SK-N-SH (cell line): ENCODE measurements around the gene TANGO6. TPM values are rescaled to one million over a fixed set of nuclear protein-coding genes. Genes with fewer than 3 reads are reported as not detected.
A peak's percentile ranks its signal among the peaks of the same experiment; 100 is the strongest.

Experiments
- CTCF ChIA-PET: fragments of 300-600, 350-600 bp; formaldehyde crosslinking; extraction: SDS; loops from one replicate; lab custom pipeline; 2021; lab: Yijun Ruan, JAX
- POLR2A ChIA-PET: fragments of 350-600 bp; sonication (Branson Sonifier 250); formaldehyde crosslinking; extraction: SDS; loops from one replicate; lab custom pipeline; 2020; ENCODE audit warnings: antibody characterized with exemption, inconsistent platforms; lab: Yijun Ruan, JAX
- DNase-seq: peaks from one replicate; pipeline ENCODE4 v3.0.0; 2012
- H2AFZ ChIP-seq: fragments of 200-600 bp; sonication (generic); 2 replicates; pipeline ENCODE4 v1.8.1; 2016; ENCODE audit warnings: antibody characterized with exemption, mild to moderate bottlenecking, low read depth
- H3F3A ChIP-seq: fragments of 200-600 bp; sonication (generic); replicated peaks from 2 replicates; pipeline ENCODE3; 2016; ENCODE audit warnings: antibody characterized with exemption, mild to moderate bottlenecking; ENCODE audit not compliant: insufficient read depth
- H3K27ac ChIP-seq, 2 experiments: fragments of 200-500 bp in 1 of 2; fragments of 200-600 bp in 1 of 2; sonication (Bioruptor generic) in 1 of 2; sonication (generic), shearing (Covaris generic) in 1 of 2; 2 replicates each; pipeline versions ENCODE4 v1.5.1 to v1.6.1; 2014 to 2016; ENCODE audit warnings: low read depth in 2 of 2, inconsistent platforms in 1 of 2, low read length in 1 of 2, mild to moderate bottlenecking in 1 of 2, mixed read lengths in 1 of 2
- H3K27me3 ChIP-seq: fragments of 200-600 bp; sonication (generic), shearing (Covaris generic); 2 replicates; pipeline ENCODE4 v1.6.1; 2016; ENCODE audit warnings: mixed run types; ENCODE audit not compliant: insufficient read depth
- H3K36me3 ChIP-seq, 2 experiments: fragments of 200-500 bp in 1 of 2; fragments of 200-600 bp in 1 of 2; sonication (Bioruptor generic) in 1 of 2; sonication (generic) in 1 of 2; replicated peaks in 1 of 2; 2 replicates each; pipeline versions ENCODE3 to v1.5.1; 2014 to 2016; ENCODE audit warnings: low read length in 1 of 2, mild to moderate bottlenecking in 1 of 2; ENCODE audit not compliant: insufficient read depth in 2 of 2, control insufficient read depth in 1 of 2
- H3K4me1 ChIP-seq, 2 experiments: fragments of 200-500 bp in 1 of 2; fragments of 200-600 bp in 1 of 2; sonication (Bioruptor generic) in 1 of 2; sonication (generic), shearing (Covaris generic) in 1 of 2; 2 replicates each; pipeline versions ENCODE4 v1.5.1 to v1.6.1; 2014 to 2016; ENCODE audit warnings: low read depth in 1 of 2, low read length in 1 of 2, mixed run types in 1 of 2; ENCODE audit not compliant: insufficient read depth in 2 of 2, control insufficient read depth in 1 of 2
- H3K4me2 ChIP-seq: fragments of 200-600 bp; sonication (generic), shearing (Covaris generic); 2 replicates; pipeline ENCODE4 v1.6.1; 2017; ENCODE audit warnings: mixed run types
- H3K4me3 ChIP-seq, 2 experiments: fragments of 200-500 bp in 1 of 2; fragments of 200-600 bp in 1 of 2; sonication (Bioruptor generic) in 1 of 2; sonication (generic), shearing (Covaris generic) in 1 of 2; 2 replicates each; pipeline versions ENCODE4 v1.5.1 to v1.8.1; 2014 to 2016; ENCODE audit warnings: low read depth in 2 of 2, inconsistent platforms in 1 of 2, low read length in 1 of 2, mild to moderate bottlenecking in 1 of 2, mixed read lengths in 1 of 2, moderate library complexity in 1 of 2
- H3K79me2 ChIP-seq: fragments of 200-600 bp; sonication (generic); 2 replicates; pipeline ENCODE4 v1.8.1; 2017; ENCODE audit warnings: mild to moderate bottlenecking; ENCODE audit not compliant: insufficient read depth
- H3K9ac ChIP-seq: fragments of 200-600 bp; sonication (generic); 2 replicates; pipeline ENCODE4 v1.6.1; 2017; ENCODE audit warnings: mixed run types
- H3K9me2 ChIP-seq: fragments of 200-600 bp; sonication (generic); 2 replicates; pipeline ENCODE4 v1.6.1; 2017; ENCODE audit warnings: mixed run types
- H3K9me3 ChIP-seq: fragments of 200-600 bp; sonication (generic); 2 replicates; pipeline ENCODE4 v1.6.1; 2017; ENCODE audit warnings: mixed run types, mild to moderate bottlenecking, moderate library complexity
- H4K20me1 ChIP-seq: fragments of 200-600 bp; sonication (generic); 2 replicates; pipeline ENCODE4 v1.6.1; 2017; ENCODE audit warnings: mild to moderate bottlenecking, mixed run types; ENCODE audit not compliant: insufficient read depth
- JUND ChIP-seq: IDR thresholded peaks from 2 replicates; pipeline ENCODE4 v1.4.0; 2012
- NFIC ChIP-seq: IDR thresholded peaks from 2 replicates; pipeline ENCODE4 v1.4.0; 2012; ENCODE audit warnings: borderline replicate concordance
- RAD21 ChIP-seq: IDR thresholded peaks from 2 replicates; pipeline ENCODE4 v1.6.1; 2012; ENCODE audit warnings: mild to moderate bottlenecking, low read length
- RCOR1 ChIP-seq: fragments of 150-350 bp; IDR thresholded peaks from 2 replicates; pipeline ENCODE4 v1.6.1; 2017; ENCODE audit warnings: antibody characterized with exemption, low read length
- RXRA ChIP-seq: IDR thresholded peaks from 2 replicates; pipeline ENCODE4 v1.4.0; 2012; ENCODE audit warnings: low read depth, mild to moderate bottlenecking, borderline replicate concordance
- TEAD4 ChIP-seq: IDR thresholded peaks from 2 replicates; pipeline ENCODE4 v1.4.0; 2012; ENCODE audit warnings: mild to moderate bottlenecking, borderline replicate concordance; ENCODE audit not compliant: insufficient read depth
- WGBS: methylation state at CpG from one replicate; pipeline ENCODE4 v1.1.6; 2017; ENCODE audit warnings: low lambda C conversion rate; 5-methylcytosine and 5-hydroxymethylcytosine counted together
- polyA plus RNA-seq, 3 experiments: library from polyadenylated mRNA; depleted of rRNA; stranded (reverse); fragments of >200 nt; gene quantifications; 2 replicates each; pipeline ENCODE4 v1.2.3, GENCODE V29; 2012
- TF ChIP-seq, protein P1 (sequence below): fragments of 150-350 bp; IDR thresholded peaks from 2 replicates; pipeline ENCODE4 v1.6.1; 2017; ENCODE audit warnings: antibody characterized with exemption, low read length, low read depth, borderline replicate concordance
- TF ChIP-seq, protein P2 (sequence below): fragments of 200-600 bp; sonication (generic); IDR thresholded peaks from 2 replicates; pipeline ENCODE4 v1.6.1; 2017; ENCODE audit warnings: antibody characterized with exemption, mild to moderate bottlenecking, moderate library complexity
- TF ChIP-seq, protein P3 (sequence below): IDR thresholded peaks from 2 replicates; pipeline ENCODE4 v1.4.0; 2012; ENCODE audit warnings: low read depth, borderline replicate concordance
- TF ChIP-seq, protein P4 (sequence below): IDR thresholded peaks from 2 replicates; pipeline ENCODE4 v1.4.0; 2012; ENCODE audit warnings: low read depth, borderline replicate concordance

The TANGO6 gene
- polyA plus RNA-seq, 1 of the 3 experiments (the other 2 are of a cell fraction), result 5.5 TPM

DNA sequence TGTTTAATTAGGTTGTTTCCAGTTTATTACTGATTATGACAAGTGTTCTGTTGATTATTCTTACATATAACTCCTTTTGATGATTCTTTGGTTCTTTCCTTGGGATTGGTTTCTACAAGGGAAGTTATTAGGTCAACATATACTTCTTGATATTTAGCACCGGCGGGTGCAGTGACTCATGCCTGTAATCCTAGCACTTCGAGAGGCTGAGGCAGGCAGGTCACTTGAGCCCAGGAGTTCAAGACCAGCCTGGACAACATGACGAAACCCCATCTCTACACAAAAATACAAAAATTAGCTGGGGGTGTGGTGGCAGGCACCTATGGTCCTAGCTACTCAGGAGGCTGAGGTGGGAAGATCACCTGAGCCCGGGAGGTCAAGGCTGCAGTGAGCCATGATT lies 141.9 kb downstream of the TANGO6 start (continued):
- TF ChIP-seq, protein P1, sequence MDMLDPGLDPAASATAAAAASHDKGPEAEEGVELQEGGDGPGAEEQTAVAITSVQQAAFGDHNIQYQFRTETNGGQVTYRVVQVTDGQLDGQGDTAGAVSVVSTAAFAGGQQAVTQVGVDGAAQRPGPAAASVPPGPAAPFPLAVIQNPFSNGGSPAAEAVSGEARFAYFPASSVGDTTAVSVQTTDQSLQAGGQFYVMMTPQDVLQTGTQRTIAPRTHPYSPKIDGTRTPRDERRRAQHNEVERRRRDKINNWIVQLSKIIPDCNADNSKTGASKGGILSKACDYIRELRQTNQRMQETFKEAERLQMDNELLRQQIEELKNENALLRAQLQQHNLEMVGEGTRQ, result no peak

DNA sequence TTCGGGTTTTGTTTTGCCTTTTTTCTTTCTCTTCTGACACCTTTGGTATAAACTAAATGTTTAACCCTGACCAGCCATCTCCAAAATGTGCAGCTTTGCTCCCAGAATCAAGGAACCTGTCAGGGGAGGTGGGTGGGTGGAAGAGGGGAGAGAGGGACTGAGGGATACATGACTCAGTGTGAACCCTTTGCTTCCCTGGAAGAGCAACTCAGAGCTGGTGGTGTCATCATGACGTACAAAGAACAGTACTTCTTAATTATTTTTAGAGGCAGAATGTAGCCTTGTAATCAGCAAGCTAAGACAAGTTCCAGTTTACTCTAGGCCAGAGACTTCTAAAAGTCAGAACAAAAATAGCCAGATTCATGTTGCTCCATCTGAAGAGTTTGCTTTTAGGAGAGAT lies 142.5 kb downstream of the TANGO6 start:
- no peak for TF ChIP-seq JUND
- TF ChIP-seq, protein P2, sequence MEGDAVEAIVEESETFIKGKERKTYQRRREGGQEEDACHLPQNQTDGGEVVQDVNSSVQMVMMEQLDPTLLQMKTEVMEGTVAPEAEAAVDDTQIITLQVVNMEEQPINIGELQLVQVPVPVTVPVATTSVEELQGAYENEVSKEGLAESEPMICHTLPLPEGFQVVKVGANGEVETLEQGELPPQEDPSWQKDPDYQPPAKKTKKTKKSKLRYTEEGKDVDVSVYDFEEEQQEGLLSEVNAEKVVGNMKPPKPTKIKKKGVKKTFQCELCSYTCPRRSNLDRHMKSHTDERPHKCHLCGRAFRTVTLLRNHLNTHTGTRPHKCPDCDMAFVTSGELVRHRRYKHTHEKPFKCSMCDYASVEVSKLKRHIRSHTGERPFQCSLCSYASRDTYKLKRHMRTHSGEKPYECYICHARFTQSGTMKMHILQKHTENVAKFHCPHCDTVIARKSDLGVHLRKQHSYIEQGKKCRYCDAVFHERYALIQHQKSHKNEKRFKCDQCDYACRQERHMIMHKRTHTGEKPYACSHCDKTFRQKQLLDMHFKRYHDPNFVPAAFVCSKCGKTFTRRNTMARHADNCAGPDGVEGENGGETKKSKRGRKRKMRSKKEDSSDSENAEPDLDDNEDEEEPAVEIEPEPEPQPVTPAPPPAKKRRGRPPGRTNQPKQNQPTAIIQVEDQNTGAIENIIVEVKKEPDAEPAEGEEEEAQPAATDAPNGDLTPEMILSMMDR, result no peak
- DNase-seq, result no peak
- 37% methylated on average over 2 of the region's 2 CpGs for WGBS
- H3K4me3 ChIP-seq, result no peak overlapping the region
- H4K20me1 ChIP-seq, result no peaks in the 10 kb centered on the region
- H3K27ac ChIP-seq, result peak overlapping the region in 1 of 2 experiments; percentile 8; a peak in 1 of 4 replicates
- ChIA-PET CTCF (interaction anchor here (0.9 to 1.5 kb wide), 5 partner anchors 13 to 139 kb away, joined by 3 to 5 read pairs (median 3); no protein-coding TSS in a partner anchor), POLR2A (no interaction called here)
- H3K79me2 ChIP-seq, result no peaks in the 10 kb centered on the region
- H3K27me3 ChIP-seq, result no peaks in the 10 kb centered on the region
- no peaks in the 10 kb centered on the region for H3K9me2 ChIP-seq
- H3K36me3 ChIP-seq, result no peaks in the 10 kb centered on the region
- H3K4me2 ChIP-seq, result no peak overlapping the region
- H3K9ac ChIP-seq, result no peak overlapping the region
- H3F3A ChIP-seq, result peaks cover 13% of the 10 kb centered on the region
- H3K4me1 ChIP-seq, result 0 out of 4 replicates have a peak, but pooled peaks cover 0 to 5% of the 10 kb centered on the region in 2 experiments
- no peak overlapping the region for H2AFZ ChIP-seq
- H3K9me3 ChIP-seq, result no peaks in the 10 kb centered on the region

DNA sequence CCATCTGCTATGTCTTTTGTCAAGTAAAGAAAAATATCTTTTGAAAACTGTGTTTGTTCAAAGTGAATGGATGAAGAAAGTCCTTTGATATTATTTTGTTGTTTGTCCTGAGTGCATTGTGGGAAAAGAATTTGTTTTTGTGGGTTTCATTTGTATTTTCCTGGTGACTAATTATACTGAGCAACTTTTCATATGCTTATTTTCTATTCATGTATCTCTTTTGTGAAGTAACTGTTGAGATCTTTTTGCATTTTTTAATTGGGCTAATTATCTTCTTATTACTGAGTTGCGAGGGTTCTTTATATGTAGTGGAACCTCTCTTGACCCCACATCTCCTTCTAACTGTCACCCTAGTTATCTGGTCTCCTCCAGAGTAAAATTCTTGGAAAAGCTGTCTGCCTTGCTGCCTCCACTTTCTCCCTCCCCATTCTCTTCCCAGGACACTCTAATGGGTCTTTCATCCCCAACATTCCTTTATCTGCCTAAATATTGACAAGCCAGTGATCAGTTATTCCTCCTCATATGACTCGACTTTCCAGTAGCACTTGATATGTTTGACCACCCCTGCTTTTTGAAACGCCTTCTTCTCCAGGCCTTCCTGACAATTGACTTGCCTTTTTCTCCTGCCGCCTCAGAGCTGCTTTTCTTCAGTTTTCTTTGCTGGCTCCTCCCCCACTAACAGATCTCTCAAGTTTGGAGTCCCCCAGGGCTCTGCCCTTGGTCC lies 144.6 kb downstream of the TANGO6 start:
- CTCF ChIA-PET, result no interaction called here
- POLR2A ChIA-PET, result no interaction called here
- 90% methylated on average over 4 of the region's 4 CpGs for WGBS
- TF ChIP-seq NFIC (no peak), TEAD4 (no peak), JUND (no peak), RCOR1 (no peak), RXRA (no peak), RAD21 (no peak)
- TF ChIP-seq, protein P3, sequence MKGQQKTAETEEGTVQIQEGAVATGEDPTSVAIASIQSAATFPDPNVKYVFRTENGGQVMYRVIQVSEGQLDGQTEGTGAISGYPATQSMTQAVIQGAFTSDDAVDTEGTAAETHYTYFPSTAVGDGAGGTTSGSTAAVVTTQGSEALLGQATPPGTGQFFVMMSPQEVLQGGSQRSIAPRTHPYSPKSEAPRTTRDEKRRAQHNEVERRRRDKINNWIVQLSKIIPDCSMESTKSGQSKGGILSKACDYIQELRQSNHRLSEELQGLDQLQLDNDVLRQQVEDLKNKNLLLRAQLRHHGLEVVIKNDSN, result no peak
- TF ChIP-seq, protein P4, sequence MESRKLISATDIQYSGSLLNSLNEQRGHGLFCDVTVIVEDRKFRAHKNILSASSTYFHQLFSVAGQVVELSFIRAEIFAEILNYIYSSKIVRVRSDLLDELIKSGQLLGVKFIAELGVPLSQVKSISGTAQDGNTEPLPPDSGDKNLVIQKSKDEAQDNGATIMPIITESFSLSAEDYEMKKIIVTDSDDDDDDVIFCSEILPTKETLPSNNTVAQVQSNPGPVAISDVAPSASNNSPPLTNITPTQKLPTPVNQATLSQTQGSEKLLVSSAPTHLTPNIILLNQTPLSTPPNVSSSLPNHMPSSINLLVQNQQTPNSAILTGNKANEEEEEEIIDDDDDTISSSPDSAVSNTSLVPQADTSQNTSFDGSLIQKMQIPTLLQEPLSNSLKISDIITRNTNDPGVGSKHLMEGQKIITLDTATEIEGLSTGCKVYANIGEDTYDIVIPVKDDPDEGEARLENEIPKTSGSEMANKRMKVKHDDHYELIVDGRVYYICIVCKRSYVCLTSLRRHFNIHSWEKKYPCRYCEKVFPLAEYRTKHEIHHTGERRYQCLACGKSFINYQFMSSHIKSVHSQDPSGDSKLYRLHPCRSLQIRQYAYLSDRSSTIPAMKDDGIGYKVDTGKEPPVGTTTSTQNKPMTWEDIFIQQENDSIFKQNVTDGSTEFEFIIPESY, result no peak
- H3K27me3 ChIP-seq, result no peaks in the 10 kb centered on the region
- H3K9me2 ChIP-seq, result no peaks in the 10 kb centered on the region
- peaks cover 0 to 14% of the 10 kb centered on the region in 2 experiments; a peak in 1 of 4 replicates for H3K4me1 ChIP-seq
- H3K27ac ChIP-seq, result no peak overlapping the region
- H2AFZ ChIP-seq, result no peak overlapping the region
- H3K9me3 ChIP-seq, result no peaks in the 10 kb centered on the region
- no peaks in the 10 kb centered on the region for H3K79me2 ChIP-seq
- H3K9ac ChIP-seq, result no peak overlapping the region
- no peaks in the 10 kb centered on the region for H3K36me3 ChIP-seq
- no peak overlapping the region for H3K4me3 ChIP-seq
- H3K4me2 ChIP-seq, result no peak overlapping the region
- H3F3A ChIP-seq, result peaks cover 21% of the 10 kb centered on the region
- H4K20me1 ChIP-seq, result no peaks in the 10 kb centered on the region
- no peak for DNase-seq
